Activated CD4-positive, alpha-beta T cell treated with anti-CD3 and anti-CD28 coated beads, Interleukin-2, Interleukin-6, amounts not matched to agents 100 ng/mL and 50 ng/mL, durations not matched to agents 16 hours and 8 hours (primary cell): ENCODE measurements around the gene MIPEP.
A peak's percentile ranks its signal among the peaks of the same experiment; 100 is the strongest.

Experiments
- DNase-seq: peaks from one replicate; pipeline ENCODE4 v3.0.0-alpha.2; 2020

The MIPEP gene

GRCh38 chr13:23703246-23703860, 185.8 kb downstream of the MIPEP start:
- no peak for DNase-seq

GRCh38 chr13:23701636-23702035, 187.6 kb downstream of the MIPEP start:
- DNase-seq: no peak

- no peak for DNase-seq
These were observed 188.0 kb downstream of the MIPEP start for GRCh38 chr13:23701186-23701585.

GRCh38 chr13:23699271-23699670, 189.9 kb downstream of the MIPEP start:
- no peak for DNase-seq

GRCh38 chr13:23697772-23698313, 191.4 kb downstream of the MIPEP start:
- DNase-seq: no peak

GRCh38 chr13:23696610-23697009, 192.6 kb downstream of the MIPEP start:
- DNase-seq: no peak

- DNase-seq: peak; percentile 47
These were observed 193.3 kb downstream of the MIPEP start for GRCh38 chr13:23695711-23696464.

GRCh38 chr13:23695196-23695595, 194.0 kb downstream of the MIPEP start:
- DNase-seq: no peak

GRCh38 chr13:23692816-23693215, 196.4 kb downstream of the MIPEP start:
- DNase-seq: no peak

GRCh38 chr13:23690668-23691067, 198.5 kb downstream of the MIPEP start:
- DNase-seq: no peak

GRCh38 chr13:23688336-23688735, 200.9 kb downstream of the MIPEP start:
- DNase-seq: no peak

- no peak for DNase-seq
These were observed 201.6 kb downstream of the MIPEP start for GRCh38 chr13:23687614-23688013.

GRCh38 chr13:23686948-23687347, 202.3 kb downstream of the MIPEP start:
- DNase-seq: no peak

GRCh38 chr13:23685416-23685815, 203.8 kb downstream of the MIPEP start:
- DNase-seq: no peak

GRCh38 chr13:23684647-23685046, 204.6 kb downstream of the MIPEP start:
- DNase-seq: no peak

GRCh38 chr13:23683084-23683483, 206.1 kb downstream of the MIPEP start:
- DNase-seq: no peak

- DNase-seq: no peak
These were observed 208.1 kb downstream of the MIPEP start for GRCh38 chr13:23680845-23681669.
